A673 (cell line): ENCODE data around the gene SLIT3. TPM values are rescaled to one million over a fixed set of nuclear protein-coding genes. Genes with fewer than 3 reads are reported as not detected.

Experiments used
- BruUV-seq: library from RNA; stranded (reverse); fragments of 400-500 nt; replicated peaks from 2 replicates; lab custom pipeline; 2021; lab: Mats Ljungman, UMichigan
- CTCF ChIA-PET: fragments of 300-600 bp; sonication (Branson Sonifier 250); formaldehyde crosslinking; loops from one replicate; lab custom pipeline; 2022; ENCODE audit warnings: antibody characterized with exemption; lab: Charles Lee
- POLR2A ChIA-PET: fragments of 300-600 bp; sonication (Branson Sonifier 250); formaldehyde crosslinking; loops from one replicate; lab custom pipeline; 2022; ENCODE audit warnings: antibody characterized with exemption; ENCODE audit not compliant: low non-redundant PET; lab: Charles Lee
- DNase-seq: peaks from one replicate; pipeline ENCODE4 v3.0.0-alpha.2; 2015; ENCODE audit warnings: low spot score
- H3K27ac ChIP-seq: fragments of 200-600 bp; sonication (generic); 2 replicates; pipeline ENCODE4 v1.5.1; 2016; ENCODE audit warnings: mixed run types, low read depth, mild to moderate bottlenecking, mixed read lengths, antibody characterized with exemption, low read length; ENCODE audit not compliant: poor library complexity, severe bottlenecking
- H3K27me3 ChIP-seq: fragments of 200-600 bp; sonication (generic); replicated peaks from 2 replicates; pipeline ENCODE4 v1.6.1; 2017; ENCODE audit warnings: mixed run types, low read depth, mild to moderate bottlenecking, mixed read lengths, antibody characterized with exemption, low read length; ENCODE audit not compliant: insufficient read depth, poor library complexity
- H3K36me3 ChIP-seq: fragments of 200-600 bp; sonication (generic); 2 replicates; pipeline ENCODE4 v1.6.1; 2016; ENCODE audit warnings: mixed run types, mild to moderate bottlenecking, mixed read lengths, antibody characterized with exemption, low read length; ENCODE audit not compliant: insufficient read depth, poor library complexity, severe bottlenecking
- H3K4me1 ChIP-seq: fragments of 200-600 bp; sonication (generic); 2 replicates; pipeline ENCODE4 v1.6.1; 2017; ENCODE audit warnings: mixed run types, mild to moderate bottlenecking, mixed read lengths, antibody characterized with exemption, low read length; ENCODE audit not compliant: insufficient read depth, poor library complexity, severe bottlenecking
- H3K4me3 ChIP-seq: fragments of 200-600 bp; sonication (generic); 2 replicates; pipeline ENCODE4 v1.5.1; 2016; ENCODE audit warnings: low read depth, mixed run types, mild to moderate bottlenecking, mixed read lengths, low read length; ENCODE audit not compliant: poor library complexity, severe bottlenecking
- H3K9me3 ChIP-seq: fragments of 200-600 bp; sonication (generic); 2 replicates; pipeline ENCODE4 v1.6.1; 2016; ENCODE audit warnings: mixed run types, low read depth, mild to moderate bottlenecking, mixed read lengths, antibody characterized with exemption, low read length; ENCODE audit not compliant: poor library complexity, severe bottlenecking
- EZH2 ChIP-seq: fragments of 200-600 bp; sonication (generic); IDR thresholded peaks from 2 replicates; pipeline ENCODE4 v1.6.1; 2017; ENCODE audit warnings: borderline replicate concordance, low read depth, mild to moderate bottlenecking, mixed read lengths, antibody characterized with exemption, low read length; ENCODE audit not compliant: poor library complexity, severe bottlenecking
- intact Hi-C: fragments of 100-400 bp; cut with micrococcal nuclease; formaldehyde crosslinking; loops from one replicate; pipeline ENCODE4 v1.10.0; 2022; ENCODE audit not compliant: unreplicated experiment
- total RNA-seq: library from RNA; stranded (reverse); gene quantifications from 2 replicates; pipeline ENCODE4 v1.2.3, GENCODE V29; 2021
- TF ChIP-seq, protein P1 (sequence below): fragments of 300-800, 200-600 bp; sonication (generic); conservative IDR thresholded peaks from 2 replicates; pipeline ENCODE4 v1.5.1; 2017; ENCODE audit warnings: low read depth, mild to moderate bottlenecking, antibody characterized with exemption, low read length, moderate library complexity, mixed read lengths

SLIT3 gene
- total RNA-seq, 1 experiment from 2014 or later: not detected

DNA sequence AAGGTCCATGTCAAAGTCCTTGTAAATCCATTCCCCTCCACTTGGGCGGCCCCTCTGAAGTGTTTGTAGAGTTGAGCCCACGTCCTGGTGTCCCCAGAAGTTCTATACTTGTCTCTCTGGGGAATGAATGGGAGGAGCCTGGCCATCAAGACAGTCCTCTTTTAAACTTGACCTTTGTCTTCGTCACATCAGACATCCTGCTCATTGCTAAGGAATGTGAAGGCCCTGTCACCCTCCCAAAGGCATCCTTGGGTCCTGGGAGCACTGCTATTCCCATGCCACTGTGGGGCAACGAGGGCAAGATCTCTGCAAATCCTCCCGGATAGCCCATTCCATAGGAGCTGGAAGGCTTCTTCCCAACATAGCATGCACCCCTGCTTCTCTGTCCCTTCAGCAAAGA lies 235.5 kb downstream of the SLIT3 start:
- ChIA-PET CTCF (no interaction called here), POLR2A (no interaction called here)
- Histone ChIP-seq H3K9me3 (no peaks in the 10 kb centered on the region), H3K4me3 (no peak overlapping the region), H3K27me3 (peaks cover 64% of the 10 kb centered on the region), H3K4me1 (no peaks in the 10 kb centered on the region), H3K36me3 (no peaks in the 10 kb centered on the region), H3K27ac (no peak overlapping the region)
- intact Hi-C loops: no loop called here
- TF ChIP-seq, protein P1, sequence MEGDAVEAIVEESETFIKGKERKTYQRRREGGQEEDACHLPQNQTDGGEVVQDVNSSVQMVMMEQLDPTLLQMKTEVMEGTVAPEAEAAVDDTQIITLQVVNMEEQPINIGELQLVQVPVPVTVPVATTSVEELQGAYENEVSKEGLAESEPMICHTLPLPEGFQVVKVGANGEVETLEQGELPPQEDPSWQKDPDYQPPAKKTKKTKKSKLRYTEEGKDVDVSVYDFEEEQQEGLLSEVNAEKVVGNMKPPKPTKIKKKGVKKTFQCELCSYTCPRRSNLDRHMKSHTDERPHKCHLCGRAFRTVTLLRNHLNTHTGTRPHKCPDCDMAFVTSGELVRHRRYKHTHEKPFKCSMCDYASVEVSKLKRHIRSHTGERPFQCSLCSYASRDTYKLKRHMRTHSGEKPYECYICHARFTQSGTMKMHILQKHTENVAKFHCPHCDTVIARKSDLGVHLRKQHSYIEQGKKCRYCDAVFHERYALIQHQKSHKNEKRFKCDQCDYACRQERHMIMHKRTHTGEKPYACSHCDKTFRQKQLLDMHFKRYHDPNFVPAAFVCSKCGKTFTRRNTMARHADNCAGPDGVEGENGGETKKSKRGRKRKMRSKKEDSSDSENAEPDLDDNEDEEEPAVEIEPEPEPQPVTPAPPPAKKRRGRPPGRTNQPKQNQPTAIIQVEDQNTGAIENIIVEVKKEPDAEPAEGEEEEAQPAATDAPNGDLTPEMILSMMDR: no peak
- no peak for TF ChIP-seq EZH2
- BruUV-seq: no TSS peak
- no peak for DNase-seq

DNA sequence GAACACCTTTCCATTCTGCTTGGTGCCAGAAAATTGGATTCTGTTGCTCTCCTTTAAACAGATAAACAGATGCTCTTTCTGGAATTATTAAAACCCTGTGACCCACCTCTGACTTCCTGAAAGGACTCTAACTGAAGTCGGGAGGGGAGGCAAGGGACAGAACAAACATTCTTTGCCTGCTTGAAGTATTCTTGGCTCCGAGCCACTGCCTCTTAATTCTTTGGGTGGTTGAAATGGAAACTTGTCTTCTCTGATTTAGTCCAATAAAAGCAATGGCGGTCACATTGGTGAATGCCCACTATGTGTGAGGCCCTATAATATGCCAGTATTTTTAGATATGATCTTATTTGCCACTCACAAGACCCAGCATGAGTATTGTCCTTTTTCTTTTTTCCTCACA lies 236.8 kb downstream of the SLIT3 start:
- Histone ChIP-seq H3K27ac (no peak overlapping the region), H3K9me3 (no peaks in the 10 kb centered on the region), H3K27me3 (peaks cover 72% of the 10 kb centered on the region), H3K36me3 (no peaks in the 10 kb centered on the region), H3K4me1 (no peaks in the 10 kb centered on the region), H3K4me3 (no peak overlapping the region)
- TF ChIP-seq, protein P1: no peak
- no peak for TF ChIP-seq EZH2
- DNase-seq: peak; percentile 4
- intact Hi-C loops: no loop called here
- ChIA-PET POLR2A (no interaction called here), CTCF (no interaction called here)
- no TSS peak for BruUV-seq

DNA sequence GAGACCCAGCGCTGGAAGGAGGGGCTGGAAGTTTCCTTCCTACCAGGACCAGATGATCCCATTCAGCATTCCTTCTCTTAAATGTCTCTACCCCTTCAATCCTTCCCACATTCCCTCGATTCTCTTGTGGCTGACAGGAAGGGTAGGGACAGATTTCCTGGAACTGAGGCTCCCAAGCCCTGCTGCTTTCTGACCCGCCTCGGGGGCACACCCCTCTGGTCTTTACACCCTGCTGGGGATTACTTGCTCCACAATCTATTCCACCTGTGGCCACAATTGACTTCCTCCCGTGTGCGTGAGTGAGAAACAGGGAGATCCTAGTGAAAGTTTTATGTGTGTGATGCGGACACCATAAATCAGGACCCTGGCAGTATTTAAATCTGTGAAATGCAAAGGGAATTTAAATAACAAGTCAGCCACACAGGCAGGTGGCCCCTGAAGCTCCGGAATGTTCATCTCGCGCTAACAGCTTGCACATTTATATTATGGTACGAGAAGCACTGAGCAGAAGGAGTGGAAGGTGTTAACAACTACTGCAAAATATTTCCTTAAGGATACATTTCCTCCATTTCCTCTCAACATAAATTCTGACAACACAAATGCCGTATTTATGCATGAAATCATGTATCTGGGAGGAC lies 237.5 kb downstream of the SLIT3 start:
- H3K36me3 ChIP-seq: no peaks in the 10 kb centered on the region
- no TSS peak for BruUV-seq
- TF ChIP-seq, protein P1: no peak
- TF ChIP-seq EZH2: peak; percentile 50
- no peaks in the 10 kb centered on the region for H3K4me1 ChIP-seq
- CTCF ChIA-PET: no interaction called here
- POLR2A ChIA-PET: no interaction called here
- H3K27ac ChIP-seq: no peak overlapping the region
- intact Hi-C loops: no loop called here
- peaks cover 76% of the 10 kb centered on the region for H3K27me3 ChIP-seq
- no peaks in the 10 kb centered on the region for H3K9me3 ChIP-seq
- DNase-seq: no peak
- H3K4me3 ChIP-seq: no peak overlapping the region
